GF-D8 (cell line): ENCODE data around the gene GORAB.

ENCODE experiments used
- DNase-seq: peaks from one replicate; lab custom pipeline; 2025; lab: John Stamatoyannopoulos, UW

GORAB gene

DNA sequence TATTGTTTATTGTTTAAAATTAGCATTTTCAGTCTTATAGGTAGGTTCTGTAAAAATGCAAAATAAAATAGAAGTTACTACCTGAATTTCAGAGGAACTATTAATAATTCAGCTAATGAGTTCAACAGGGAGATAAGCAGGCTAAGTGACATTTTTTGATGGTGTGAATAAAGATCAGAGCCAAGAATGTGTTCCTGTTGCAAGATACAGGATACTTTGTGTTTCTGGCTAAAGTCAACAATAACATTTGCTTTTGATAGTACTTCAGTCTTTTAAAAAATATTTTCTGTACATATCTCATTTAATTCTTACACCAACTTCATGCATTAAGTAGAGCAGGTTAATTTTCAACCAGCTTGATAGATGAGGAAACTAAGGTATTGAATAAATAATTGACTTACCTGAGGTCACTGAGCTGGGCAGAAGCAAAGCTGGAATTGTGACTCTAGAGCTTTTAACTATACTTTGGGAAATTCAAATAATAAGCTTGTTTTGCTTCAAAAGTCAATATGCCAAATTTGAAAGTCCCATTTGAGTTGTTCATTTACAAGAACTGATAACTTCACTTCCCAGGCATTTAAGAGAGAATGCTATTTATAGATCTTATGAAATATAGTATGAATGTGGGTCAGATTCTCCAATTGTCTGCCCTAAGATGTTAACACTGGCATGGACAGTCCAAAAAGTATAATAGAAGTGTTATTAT, 6.0 kb downstream of the GORAB start:
- no peak for DNase-seq

DNA sequence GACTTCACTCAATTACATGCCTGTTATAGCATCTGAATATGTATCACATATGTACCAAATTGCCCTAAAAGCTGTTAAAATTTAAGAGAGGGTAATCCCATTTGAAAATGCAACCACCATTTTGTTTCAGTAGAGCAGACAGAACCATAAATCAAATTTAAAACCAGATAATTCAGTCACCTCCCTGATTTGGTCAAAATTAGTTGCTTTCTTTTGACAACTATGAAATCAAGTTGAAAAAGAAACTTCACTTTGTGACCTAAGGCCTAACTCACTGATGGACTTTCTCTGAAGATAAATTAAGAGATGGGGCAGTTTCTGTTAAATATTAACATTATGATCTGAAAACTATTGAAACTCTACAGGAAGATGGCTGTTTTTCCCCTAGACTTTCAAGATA, 6.7 kb downstream of the GORAB start:
- no peak for DNase-seq

DNA sequence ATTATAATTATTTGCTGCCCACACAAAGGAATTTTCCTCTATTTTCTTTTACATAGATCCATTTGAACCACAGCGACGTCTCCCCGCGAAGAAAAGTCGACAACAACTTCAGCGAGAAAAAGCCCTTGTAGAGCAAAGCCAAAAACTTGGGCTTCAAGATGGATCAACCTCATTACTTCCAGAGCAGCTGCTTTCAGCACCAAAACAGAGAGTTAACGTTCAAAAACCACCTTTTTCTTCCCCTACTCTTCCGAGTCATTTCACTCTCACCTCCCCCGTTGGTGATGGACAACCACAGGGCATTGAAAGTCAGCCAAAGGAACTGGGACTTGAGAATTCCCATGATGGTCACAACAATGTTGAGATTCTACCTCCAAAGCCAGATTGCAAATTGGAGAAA, 7.2 kb downstream of the GORAB start:
- no peak for DNase-seq

DNA sequence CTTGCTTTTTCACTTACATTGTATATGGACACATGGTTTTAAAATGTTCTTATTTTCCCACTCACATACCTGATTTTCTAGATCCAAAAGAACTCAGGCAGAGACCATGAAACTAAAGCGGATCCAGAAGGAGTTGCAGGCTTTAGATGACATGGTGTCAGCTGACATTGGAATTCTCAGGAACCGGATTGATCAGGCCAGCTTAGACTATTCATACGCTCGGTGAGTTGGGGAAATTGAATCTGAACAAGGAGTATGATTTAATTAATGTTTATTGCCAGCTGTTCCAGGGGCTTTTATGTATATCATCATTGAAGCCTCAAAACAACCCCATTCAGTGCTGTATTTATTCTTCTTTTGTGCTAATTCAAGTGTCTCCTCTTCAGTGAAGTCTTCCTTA, 12.7 kb downstream of the GORAB start:
- no peak for DNase-seq

DNA sequence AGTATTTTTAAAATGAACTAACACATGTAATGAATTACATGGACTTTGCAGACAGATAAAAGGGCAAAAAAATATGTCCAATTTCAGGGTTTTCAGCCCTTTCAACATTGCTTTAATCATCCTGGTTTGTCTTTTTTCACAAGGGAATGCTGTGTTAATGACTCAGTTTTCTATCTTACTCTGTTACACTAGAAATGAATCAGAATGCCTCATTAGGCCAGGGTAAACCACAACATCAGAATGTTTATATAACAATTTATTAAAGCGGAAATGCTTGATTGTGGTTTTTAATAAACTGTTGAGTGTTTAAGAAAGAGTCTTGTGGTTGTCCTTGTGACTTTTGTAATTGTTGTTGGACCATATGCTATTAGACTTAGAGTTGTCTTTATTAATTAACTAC, 13.5 kb downstream of the GORAB start:
- no peak for DNase-seq

DNA sequence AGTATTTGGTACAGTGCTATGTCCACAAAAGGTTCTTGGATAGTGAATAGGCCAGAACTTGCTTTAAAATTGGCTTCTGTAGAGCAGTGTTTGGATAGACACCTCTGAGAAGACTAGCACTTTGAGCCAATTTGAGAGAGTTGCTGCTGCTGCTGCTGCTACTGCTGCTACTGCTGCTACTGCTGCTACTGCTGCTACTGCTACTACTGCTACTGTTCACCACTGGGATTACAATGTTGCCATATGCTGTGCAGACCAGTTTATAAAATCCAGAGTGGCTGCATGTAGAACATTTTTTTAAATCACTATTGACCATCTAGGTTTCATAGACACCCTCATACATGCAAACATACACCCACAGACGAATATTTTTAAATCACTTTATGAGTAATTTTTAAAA, 15.3 kb downstream of the GORAB start:
- DNase-seq: no peak

DNA sequence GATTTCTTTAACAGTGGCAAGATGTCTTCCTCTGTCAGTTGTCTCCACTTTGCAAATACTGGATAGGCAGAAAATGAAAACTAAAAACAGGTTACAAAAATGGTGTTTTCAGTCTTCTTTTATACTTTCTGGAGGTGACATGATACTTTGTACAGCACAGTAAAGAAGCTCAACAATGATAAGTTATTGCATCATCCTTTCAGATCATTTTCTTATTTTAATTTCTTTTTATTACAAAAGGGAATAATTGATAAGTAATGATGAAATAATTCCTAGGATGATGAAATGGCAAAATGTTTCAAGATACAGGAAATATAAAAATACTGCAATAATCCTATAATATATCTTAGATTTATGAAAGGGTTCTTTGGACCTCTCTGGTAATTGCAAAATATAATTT, 16.5 kb downstream of the GORAB start:
- no peak for DNase-seq

DNA sequence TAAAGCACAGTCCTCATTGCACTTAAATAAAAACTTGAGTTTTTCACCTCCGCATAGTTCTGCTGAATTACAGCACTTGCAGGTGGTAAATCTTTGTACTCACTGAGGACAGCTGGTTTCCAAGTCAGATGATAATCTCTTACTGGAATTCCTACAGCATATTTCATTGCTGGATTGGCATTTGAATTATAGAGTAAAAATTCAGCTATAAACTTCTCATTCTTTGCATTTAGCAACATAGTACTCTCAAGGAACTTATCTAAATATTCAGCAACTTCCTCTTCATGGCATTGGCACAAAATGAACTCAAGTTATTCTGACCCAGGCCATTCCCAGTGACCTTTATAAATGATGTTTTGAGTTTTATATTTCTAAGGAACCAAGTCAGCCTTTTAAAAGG, 23.4 kb downstream of the GORAB start:
- DNase-seq: no peak

DNA sequence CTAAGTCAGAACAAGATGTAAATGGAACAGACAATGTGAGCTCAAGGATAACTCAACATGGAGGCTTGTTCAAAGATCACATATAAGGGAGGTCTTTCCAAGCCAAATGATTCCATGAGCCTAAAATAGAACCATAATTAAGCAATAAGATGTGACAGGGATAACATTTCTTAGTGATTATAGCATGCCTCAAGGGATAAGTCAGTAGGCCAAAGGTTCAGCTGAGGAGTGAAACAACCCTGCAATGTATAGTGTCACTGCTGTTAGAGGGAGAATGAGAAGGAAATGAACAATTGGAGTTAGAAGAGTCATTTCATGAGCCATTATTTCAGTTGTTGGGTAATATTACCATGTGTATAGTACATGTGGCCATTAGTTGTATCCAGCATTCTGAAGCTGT, 25.0 kb downstream of the GORAB start:
- DNase-seq: no peak

DNA sequence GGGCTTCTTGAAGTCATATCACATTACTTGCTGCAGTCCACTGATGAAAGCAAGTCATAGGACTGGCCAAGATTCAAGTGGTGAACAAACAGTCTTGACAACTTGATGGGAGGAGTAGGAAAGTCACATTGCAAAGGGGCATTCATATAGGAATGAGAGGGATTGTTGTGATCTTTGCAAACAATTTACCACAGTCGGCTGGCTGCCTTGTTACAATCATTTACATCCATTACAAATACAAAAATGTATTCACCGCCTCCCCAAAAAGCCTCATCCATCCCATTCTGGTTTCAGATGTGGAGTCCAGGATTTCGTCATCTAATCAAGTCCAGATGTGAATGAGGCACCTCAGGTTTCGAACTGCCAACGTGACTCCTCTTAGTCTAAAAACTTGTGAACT, 26.8 kb downstream of the GORAB start:
- DNase-seq: no peak

DNA sequence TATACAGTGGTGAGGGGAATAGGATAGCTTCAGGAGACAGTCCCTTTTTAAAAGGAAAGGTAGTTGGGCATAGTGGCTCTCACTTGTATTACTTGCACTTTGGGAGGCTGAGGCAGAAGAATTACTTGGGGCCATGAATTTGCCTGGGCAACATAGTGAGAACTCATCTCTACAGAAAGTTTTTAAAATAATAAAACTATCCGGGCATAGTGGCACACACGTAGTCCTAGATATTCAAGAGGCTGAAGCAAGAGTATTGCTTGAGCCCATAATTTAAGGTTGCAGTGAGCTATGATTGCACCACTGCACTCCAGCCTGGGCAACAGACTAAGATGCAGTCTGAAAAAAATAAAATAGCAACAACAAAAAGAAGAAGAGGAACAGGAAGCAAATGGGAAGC, 27.2 kb downstream of the GORAB start:
- DNase-seq: no peak

DNA sequence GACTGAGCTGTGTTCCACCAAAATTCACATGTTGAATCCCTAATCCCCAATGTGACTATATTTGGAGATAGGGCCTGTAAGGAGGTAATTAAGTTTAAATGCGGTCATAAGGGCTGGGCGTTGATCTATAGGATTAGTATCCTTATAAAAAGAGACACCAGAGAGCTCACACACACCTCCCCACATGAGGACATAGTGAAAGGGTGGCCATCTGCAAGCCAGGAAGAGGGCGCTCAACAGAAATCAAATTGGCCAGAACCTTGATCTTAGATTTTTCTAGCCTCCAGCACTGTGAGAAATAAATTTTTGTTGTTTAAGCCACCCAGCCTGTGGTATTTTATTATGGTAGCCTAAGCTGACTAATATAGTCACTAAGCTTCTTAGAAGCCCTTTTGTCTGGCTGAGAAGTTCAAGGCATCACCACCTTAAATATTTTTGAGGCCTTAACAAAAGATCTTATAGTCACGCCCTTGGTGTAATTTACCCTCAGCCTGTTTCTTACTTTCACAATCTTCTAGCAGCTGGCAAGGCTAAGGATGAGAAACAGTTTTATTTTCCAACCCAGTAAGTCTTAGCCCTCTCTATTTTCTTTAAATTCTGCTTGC, 28.8 kb downstream of the GORAB start:
- no peak for DNase-seq

DNA sequence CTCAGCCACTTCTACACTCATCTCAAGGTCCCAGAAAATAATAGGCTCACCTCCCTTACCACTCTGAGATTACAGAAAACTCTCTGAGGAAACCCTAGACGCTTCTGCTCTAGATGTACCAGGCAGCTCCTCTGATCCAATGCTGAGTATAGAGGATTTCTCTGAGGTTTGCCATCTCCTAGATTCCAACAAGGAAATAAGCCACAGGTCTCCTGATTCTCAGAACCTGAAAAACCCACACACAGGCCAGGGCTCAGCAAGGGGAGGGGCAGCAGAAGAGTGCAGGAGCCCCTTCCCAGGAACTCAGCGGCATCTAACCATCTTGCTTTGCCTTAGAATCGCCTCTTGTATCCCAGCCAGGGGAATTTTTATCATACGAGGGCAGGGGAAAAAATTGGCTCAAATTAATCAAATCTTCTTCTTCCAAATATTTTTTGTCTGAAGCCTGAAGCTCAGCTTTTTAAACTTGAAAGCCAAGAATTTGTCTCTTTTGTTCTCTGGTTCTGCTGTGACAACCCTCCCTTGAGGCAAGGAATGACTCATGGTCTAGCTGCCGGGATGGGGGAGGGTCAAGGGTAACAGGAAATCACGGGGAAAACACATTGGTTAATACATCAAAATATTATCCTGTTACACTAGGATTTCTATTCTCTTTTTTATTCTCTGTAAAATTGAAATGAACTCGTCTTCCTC, 30.8 kb downstream of the GORAB start:
- no peak for DNase-seq

DNA sequence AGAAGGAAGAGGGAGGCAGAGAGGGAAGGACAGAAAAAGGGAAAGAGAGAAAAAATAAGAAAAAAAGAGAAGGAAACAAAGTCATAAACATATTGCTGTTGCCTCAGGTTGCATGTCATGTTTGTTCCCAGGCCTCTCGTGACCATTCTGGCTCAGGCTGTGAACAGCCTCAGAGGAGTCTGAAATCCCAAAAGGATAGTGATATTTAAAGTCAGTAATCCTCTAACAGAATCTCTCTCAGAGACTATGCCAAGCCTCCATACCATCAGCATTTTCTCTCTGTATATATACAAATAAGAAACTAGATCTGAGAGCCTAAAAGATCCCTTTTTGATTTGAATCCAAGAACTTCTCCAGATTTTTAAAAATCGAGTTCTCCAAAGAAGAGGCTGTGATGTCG, 35.2 kb downstream of the GORAB start:
- DNase-seq: no peak

DNA sequence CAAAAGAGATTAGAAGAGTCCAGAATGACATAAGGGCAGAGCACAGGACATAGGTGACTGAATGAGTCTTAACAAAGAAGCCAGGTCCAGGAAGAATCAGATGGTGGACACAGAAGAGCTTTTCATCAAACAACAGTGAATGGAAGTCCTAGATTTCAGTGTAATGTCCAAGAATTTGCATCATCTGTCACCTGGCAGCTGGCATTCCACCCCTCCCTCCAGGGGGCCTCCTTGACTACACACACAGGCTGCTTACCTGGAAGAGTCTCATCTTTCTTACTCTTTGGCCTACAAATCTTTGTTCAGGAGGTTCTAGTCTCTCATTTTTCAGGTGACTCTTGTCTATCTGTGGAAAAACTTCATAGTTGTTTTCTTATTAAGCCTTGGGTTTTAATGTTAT, 36.2 kb downstream of the GORAB start:
- DNase-seq: no peak

DNA sequence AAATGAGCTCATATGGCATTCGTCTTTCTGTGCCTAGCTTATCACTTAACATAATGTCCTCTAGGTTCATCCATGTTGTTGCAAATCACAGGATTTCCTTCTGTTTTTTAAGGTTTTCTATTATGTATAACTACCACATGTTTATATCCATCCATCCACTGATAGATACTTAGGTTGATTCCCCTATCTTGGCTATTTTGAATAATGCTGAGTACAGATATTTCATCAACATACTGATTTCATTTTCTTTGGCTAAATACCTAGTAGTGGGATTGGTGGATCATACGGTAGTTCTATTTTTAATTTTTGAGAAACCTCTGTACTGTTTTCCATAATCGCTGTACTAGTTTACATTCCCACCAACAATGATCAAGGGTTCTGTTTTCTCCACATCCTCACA, 45.0 kb downstream of the GORAB start:
- no peak for DNase-seq

DNA sequence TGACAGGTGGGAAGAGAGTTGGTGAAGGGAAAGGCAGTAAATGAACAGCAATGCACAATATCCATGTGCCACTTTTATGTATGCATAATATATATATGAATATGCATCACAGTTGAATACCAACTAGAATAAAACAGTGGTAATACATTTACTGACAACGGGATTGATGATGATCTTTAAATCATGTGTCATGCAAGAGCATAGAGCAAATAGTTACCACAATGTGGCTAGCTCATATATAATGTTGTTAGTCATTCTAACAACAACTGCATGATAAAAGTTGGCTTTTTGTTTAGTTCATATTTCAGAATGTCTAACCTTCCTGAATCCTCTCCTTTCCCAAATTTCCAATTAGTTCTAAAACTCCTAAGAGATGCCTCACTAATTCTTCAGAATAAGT, 46.4 kb downstream of the GORAB start:
- DNase-seq: no peak

DNA sequence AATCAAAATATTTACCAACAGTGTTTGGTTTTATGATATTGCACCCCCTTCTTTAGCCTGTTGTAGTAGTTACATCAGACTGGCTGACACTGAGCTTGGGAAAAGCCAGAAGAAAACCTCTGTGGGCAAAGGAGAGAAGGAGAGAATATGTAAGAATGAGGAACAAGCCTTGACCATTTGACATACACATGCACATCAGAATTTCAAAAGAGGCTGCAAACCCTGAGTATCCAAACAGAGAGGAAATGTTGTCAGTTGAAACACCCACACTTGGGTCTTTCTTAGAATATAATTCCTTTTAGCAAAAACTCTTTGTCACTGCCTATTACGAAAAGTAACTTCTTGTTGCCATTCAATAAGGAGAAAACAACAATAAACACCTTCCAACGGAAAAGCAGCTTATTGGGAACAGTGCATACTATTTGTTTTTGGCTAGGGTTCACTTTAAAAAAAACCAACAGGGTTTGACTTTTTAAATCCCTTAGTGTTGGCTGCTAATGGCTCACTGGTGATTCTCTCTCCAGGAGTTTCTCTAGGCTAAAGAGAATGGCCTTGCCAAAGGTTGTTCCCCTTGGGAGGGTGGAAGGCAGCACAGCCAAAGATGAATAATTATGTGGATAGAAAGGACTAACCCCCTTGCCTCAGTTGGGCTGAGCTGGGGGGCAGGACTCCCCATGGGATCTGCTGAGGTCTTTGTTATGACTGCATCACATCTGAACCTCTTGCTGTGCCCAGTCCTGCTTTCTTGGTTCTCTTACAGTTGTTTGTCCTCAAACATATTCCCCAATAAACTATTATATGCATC, 48.9 kb downstream of the GORAB start:
- DNase-seq: peak; percentile 46

DNA sequence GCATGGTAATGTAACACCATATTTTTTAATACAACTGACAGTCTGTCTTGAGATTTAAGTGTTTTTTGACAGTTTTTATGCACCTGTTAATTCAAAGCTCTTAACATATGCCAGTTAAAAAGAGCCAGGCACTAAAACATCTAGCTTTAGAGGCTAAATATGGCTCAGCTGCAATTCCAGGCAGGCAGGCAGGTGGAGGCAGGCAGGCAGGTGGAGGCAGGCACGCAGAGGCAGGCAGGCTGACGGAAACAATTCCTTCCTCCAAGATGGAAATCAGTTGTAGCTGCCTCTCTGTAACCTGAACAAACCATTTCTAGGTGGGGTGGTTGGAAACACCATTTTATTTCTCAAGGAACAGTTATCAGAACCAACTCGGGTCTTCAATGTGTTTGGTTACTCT, 51.2 kb downstream of the GORAB start:
- no peak for DNase-seq

DNA sequence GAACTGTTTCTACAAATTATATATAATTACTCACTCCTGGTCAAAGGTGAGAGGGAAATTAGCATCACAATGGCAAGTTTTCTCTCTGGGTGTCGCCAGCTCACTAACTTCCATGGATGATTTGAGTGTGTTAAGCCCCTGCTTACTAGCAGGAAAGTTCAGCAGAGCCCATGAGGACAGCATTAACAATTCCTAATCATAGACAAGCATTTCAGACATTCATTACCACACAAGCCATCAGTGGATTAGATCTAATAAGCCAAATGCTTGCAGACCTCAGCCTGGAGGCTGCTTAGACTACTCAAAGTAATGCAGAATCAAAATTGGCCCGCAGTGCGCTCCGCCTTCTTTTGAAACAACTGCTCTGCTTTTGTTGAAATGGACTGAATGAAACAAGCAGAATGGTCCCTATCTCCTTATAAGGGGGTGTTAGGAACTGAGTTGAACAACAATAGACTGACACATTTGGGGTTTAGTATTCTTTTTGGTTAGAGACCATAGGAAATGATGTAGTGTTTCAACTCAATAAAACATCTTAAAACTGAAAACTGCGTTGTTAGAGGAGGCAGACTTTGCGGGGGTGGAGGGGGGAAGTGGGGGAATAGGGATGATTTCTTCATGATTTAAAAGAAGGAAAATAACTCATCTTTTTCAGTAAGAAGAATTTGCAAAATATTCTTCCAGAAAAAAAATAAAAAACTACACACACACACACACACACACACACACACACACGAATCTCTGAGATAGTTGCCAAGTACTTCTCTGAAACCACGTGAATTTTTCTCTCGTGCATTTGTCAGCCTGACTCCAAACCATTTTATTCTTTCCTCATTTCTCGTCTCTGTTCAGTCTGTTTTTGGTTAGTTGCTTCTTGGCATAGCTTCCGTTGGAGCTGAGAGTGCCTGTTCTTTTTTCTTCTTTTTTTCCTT, 54.6 kb downstream of the GORAB start:
- DNase-seq: no peak

DNA sequence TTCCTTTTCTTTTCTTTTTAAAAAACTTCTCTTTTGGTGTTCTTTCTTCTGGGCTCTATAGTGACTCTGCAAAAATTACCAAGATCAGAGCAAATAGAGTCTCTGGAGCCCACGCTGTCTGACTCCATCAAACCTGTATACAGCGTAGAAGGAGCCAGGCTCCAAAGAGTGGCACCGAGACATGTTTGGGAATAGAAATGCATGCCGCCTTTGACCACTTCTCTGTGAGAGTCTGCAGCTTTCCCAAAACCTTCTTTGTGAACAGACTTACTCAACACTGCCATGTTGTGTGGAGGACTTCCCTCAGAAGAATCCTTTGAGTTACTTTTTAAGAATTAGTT, 55.3 kb downstream of the GORAB start:
- no peak for DNase-seq
